Measurements from ENCODE around the gene INPP5D.

The INPP5D gene

DNA sequence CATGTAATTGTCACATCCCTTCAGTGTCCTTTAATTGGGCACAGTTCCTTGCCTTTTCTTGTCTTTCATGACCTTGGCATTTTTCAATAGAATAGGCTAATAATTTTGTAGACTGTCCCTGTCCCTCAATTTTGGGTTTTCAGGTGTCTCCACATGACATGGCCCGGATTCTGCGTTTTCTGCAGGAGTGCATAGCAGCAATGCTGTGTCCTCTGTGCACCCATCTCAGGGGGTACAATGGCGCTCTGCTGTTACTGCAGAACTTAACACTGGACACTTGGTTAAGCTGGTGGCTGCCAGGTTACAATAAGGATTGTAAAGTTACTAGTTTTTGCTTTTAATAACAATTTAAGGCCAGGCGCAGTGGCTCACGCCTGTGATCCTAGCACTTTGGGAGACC, 51.3 kb downstream of the INPP5D start:
- DNase-seq (ENCODE audit: low read depth) = no peak
- TF ChIP-seq, protein P1, sequence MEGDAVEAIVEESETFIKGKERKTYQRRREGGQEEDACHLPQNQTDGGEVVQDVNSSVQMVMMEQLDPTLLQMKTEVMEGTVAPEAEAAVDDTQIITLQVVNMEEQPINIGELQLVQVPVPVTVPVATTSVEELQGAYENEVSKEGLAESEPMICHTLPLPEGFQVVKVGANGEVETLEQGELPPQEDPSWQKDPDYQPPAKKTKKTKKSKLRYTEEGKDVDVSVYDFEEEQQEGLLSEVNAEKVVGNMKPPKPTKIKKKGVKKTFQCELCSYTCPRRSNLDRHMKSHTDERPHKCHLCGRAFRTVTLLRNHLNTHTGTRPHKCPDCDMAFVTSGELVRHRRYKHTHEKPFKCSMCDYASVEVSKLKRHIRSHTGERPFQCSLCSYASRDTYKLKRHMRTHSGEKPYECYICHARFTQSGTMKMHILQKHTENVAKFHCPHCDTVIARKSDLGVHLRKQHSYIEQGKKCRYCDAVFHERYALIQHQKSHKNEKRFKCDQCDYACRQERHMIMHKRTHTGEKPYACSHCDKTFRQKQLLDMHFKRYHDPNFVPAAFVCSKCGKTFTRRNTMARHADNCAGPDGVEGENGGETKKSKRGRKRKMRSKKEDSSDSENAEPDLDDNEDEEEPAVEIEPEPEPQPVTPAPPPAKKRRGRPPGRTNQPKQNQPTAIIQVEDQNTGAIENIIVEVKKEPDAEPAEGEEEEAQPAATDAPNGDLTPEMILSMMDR (conservative IDR thresholded peaks at IDR 0.05; ENCODE audit: low read depth, low read length) = no peak
- no peak overlapping the region for H3K4me3 ChIP-seq (ENCODE audit: low read depth, low read length)

DNA sequence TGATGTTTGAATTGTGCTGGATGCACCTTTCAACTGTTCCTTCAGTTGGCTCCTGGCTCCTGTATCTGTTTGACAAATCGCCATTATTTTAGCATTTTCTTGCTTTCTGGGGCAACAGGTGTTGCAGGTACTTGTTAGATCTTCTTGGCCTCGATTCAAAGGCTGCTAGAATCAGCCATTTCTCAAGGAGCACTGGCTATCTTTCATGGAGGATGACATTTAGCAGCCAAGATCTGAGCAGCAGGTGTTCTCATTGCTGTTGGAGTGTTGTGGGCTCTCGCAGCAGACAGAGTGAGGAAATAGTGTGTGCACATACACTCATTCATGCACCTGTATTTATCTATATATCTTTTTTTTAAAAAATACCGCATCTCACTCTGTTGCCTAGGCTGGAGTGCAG, 52.2 kb downstream of the INPP5D start:
- no peak for DNase-seq (ENCODE audit: low read depth)
- TF ChIP-seq, protein P1 (conservative IDR thresholded peaks at IDR 0.05; ENCODE audit: low read depth, low read length) = no peak
- no peak overlapping the region for H3K4me3 ChIP-seq (ENCODE audit: low read depth, low read length)

DNA sequence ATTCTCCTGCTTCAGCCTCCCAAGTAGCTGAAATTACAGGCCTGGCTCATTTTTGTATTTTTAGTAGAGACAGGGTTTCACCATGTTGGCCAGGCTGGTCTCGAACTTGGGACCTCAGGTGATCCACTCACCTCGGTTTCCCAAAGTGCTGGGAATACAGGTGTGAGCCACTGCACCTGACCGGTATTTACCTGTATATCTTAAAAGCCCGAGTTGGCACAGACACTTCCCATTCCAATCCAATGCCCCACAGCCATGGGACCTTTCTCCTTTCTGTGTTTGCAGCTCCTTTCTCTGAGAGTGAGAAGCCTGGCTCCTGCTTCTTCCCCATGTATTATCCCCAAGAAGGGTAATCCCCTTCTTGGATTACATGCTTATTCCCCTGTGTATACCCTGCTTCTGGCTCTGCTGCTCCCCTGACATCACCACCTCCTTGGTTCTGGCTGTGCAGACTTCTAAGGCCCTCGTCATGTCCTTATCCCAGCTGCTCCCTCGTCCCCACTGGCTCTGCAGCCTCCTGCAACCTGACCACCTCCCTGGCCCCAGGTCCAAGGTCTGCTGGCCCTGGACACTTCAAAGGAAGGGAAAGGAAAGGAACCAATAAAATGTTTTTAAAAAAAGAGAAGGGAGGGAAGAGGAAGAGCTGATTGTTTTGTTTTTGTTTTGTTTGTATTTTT, 52.8 kb downstream of the INPP5D start:
- no peak for DNase-seq (ENCODE audit: low read depth)
- TF ChIP-seq, protein P1 (conservative IDR thresholded peaks at IDR 0.05; ENCODE audit: low read depth, low read length) = no peak
- no peak overlapping the region for H3K4me3 ChIP-seq (ENCODE audit: low read depth, low read length)

DNA sequence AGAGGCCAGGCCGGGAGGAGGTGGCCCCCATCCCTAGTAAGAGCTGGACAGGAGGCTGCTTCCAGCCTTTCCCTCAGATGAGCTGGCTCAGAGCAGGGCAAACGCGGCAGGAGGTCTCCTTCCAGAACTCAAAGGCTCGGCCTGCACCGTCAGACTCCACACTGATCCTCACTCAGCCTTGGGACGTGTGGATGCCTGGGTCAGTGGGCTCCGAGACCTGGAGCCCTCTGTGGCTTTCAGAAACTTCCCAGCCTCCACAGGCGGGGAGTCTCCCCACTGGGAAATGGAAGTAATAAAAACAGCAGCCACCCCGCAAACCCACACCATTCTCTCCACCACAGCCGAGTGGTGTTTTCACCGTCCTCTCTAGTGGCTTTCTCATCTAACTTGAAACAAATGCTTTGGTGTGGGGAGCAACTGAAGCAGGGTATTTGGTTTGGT, 54.3 kb downstream of the INPP5D start:
- DNase-seq (ENCODE audit: low read depth) = peak; percentile 37
- H3K4me3 ChIP-seq (ENCODE audit: low read depth, low read length) = no peak overlapping the region
- TF ChIP-seq, protein P1 (conservative IDR thresholded peaks at IDR 0.05; ENCODE audit: low read depth, low read length) = no peak

DNA sequence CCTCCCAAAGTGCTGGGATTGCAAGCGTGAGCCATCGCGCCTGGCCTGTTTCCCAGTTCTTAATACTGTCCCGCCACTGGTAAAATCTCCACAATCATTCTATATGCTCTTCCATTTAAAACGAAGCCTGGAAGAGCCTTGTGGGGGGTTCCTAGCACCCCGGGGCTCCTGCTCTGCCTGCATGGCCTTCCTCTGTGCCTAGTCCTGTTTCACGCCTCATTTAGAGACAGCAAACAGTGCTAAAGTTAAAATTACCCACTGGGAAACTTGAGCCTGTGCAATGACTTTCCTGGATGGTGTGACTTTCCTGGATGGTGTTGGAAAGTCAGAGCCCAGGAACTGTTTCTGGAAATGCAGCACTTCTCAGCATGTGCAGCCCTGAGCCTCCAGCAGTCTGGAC, 55.0 kb downstream of the INPP5D start:
- H3K4me3 ChIP-seq (ENCODE audit: low read depth, low read length) = no peak overlapping the region
- DNase-seq (ENCODE audit: low read depth) = no peak
- TF ChIP-seq, protein P1 (conservative IDR thresholded peaks at IDR 0.05; ENCODE audit: low read depth, low read length) = no peak

DNA sequence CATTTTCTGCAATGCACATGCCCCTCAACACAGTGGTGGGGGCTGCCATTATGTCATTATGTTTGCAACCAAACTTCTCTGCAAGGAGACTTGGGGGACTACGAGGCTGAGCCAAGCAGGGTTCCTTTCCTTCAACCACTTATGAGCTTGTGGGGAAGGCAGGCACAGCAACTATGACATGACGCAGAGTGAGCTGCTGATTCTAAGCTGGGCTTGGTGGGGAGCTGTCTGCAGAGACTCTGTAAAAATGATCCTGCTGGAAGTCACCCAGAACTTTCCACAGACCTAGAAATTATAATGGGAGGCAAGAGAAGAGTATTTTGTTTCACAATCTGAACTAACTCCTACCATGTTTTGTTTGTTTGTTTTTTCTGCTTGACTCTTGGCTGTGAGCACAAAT, 55.6 kb downstream of the INPP5D start:
- TF ChIP-seq, protein P1 (conservative IDR thresholded peaks at IDR 0.05; ENCODE audit: low read depth, low read length) = no peak
- H3K4me3 ChIP-seq (ENCODE audit: low read depth, low read length) = no peak overlapping the region
- DNase-seq (ENCODE audit: low read depth) = peak; percentile 44

DNA sequence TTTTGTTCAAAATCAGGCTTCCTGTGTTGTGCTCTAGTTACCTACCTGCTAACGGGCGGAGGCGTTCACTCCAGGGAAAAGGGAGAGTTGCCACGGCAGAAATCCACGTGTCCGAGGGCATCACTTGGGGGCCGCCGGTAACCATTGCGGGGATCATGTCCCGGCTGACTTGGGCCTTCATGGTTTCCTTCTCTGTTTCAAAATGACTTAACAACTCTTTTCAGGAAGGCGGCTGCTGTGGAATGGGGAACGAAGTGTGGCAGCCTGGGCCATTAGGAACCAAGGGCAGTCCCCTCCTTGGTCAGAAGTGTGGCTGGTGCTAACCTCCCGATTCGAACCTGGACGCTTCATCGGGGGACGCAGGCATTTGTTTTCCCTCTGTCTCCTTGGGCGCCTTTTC, 56.8 kb downstream of the INPP5D start:
- DNase-seq (ENCODE audit: low read depth) = no peak
- H3K4me3 ChIP-seq (ENCODE audit: low read depth, low read length) = no peak overlapping the region
- TF ChIP-seq, protein P1 (conservative IDR thresholded peaks at IDR 0.05; ENCODE audit: low read depth, low read length) = no peak

All from choroid plexus epithelial cell (primary cell).